HCT116 (cell line): ENCODE data around the gene KLHL11. TPM values are rescaled to one million over a fixed set of nuclear protein-coding genes. Genes with fewer than 3 reads are reported as not detected.

Source experiments
- ATAC-seq: fragments of 200-7000 bp; cut with Tn5 transposase; 2 replicates; pipeline ENCODE4 v1.9.1; 2020; ENCODE audit warnings: mild to moderate bottlenecking, moderate library complexity
- BruUV-seq: library from RNA; stranded (reverse); fragments of 400-500 nt; replicated peaks from 2 replicates; lab custom pipeline; 2021; lab: Mats Ljungman, UMichigan
- CTCF ChIA-PET: fragments of 300-600 bp; sonication (Branson Sonifier 250); formaldehyde crosslinking; loops from one replicate; lab custom pipeline; 2021; ENCODE audit warnings: antibody characterized with exemption; lab: Charles Lee
- POLR2A ChIA-PET: fragments of 300-600, 350-600 bp; sonication (Branson Sonifier 250); formaldehyde crosslinking; loops from one replicate; lab custom pipeline; 2021; ENCODE audit warnings: antibody characterized with exemption; lab: Charles Lee
- RAD21 ChIA-PET, 2 experiments: fragments of 300-600 bp; sonication (Branson Sonifier 250); formaldehyde crosslinking; loops; one replicate each; lab custom pipeline; 2023; ENCODE audit warnings: low total read pairs in 2 of 2; ENCODE audit not compliant: uncharacterized antibody in 2 of 2, unreplicated experiment in 2 of 2, low non-redundant PET in 1 of 2; lab: Charles Lee
- DNase-seq: peaks from one replicate; pipeline ENCODE4 v3.0.0-alpha.2; 2010; ENCODE audit warnings: low read depth, low spot score
- H2AFZ ChIP-seq: fragments of 200-600 bp; shearing (Covaris generic), sonication (generic); 2 replicates; pipeline ENCODE4 v1.6.1; 2017; ENCODE audit warnings: low read depth, mixed run types, mixed read lengths, antibody characterized with exemption, low read length; ENCODE audit not compliant: poor library complexity, severe bottlenecking
- H3K27ac ChIP-seq: 2 replicates; pipeline ENCODE4 v1.5.1; 2012; ENCODE audit warnings: low read depth, low read length
- H3K27me3 ChIP-seq: fragments of 200-600 bp; sonication (generic); 2 replicates; pipeline ENCODE4 v1.6.1; 2016; ENCODE audit warnings: mixed run types, low read length, mixed read lengths; ENCODE audit not compliant: insufficient read depth
- H3K36me3 ChIP-seq, 2 experiments: fragments of 200-500 bp in 1 of 2; fragments of 200-600 bp in 1 of 2; sonication (Bioruptor generic) in 1 of 2; sonication (generic) in 1 of 2; 2 replicates each; pipeline versions ENCODE4 v1.5.1 to v1.6.1; 2014 to 2016; ENCODE audit warnings: low read length in 2 of 2, inconsistent platforms in 1 of 2, mixed read lengths in 1 of 2, mixed run types in 1 of 2; ENCODE audit not compliant: insufficient read depth in 2 of 2, control insufficient read depth in 1 of 2
- H3K4me1 ChIP-seq, 2 experiments: fragments of 200-600 bp in 1 of 2; sonication (generic) in 1 of 2; 2 replicates each; pipeline versions ENCODE4 v1.5.1 to v1.6.1; 2012 to 2017; ENCODE audit warnings: low read length in 2 of 2, inconsistent platforms in 1 of 2, mild to moderate bottlenecking in 1 of 2, mixed read lengths in 1 of 2, mixed run types in 1 of 2, moderate library complexity in 1 of 2; ENCODE audit not compliant: insufficient read depth in 2 of 2, control insufficient read depth in 1 of 2
- H3K4me2 ChIP-seq: fragments of 200-600 bp; sonication (generic); 2 replicates; pipeline ENCODE4 v1.6.1; 2017; ENCODE audit warnings: mixed run types, low read length, mixed read lengths
- H3K4me3 ChIP-seq, 2 experiments: fragments of 200-600 bp in 1 of 2; sonication (generic) in 1 of 2; replicated peaks in 1 of 2; 2 replicates each; pipeline ENCODE4 v1.5.1; 2011 to 2016; ENCODE audit warnings: low read length in 2 of 2, control low read depth in 1 of 2, low read depth in 1 of 2, mild to moderate bottlenecking in 1 of 2, mixed read lengths in 1 of 2, mixed run types in 1 of 2
- H3K79me2 ChIP-seq: fragments of 200-600 bp; sonication (generic); 2 replicates; pipeline ENCODE4 v1.6.1; 2017; ENCODE audit warnings: mild to moderate bottlenecking, mixed run types, low read length, moderate library complexity, mixed read lengths; ENCODE audit not compliant: insufficient read depth
- H3K9ac ChIP-seq: fragments of 200-600 bp; sonication (generic); 2 replicates; pipeline ENCODE4 v1.6.1; 2016; ENCODE audit warnings: low read length, mixed read lengths
- H3K9me2 ChIP-seq: fragments of 200-600 bp; sonication (generic), shearing (Covaris generic); 2 replicates; pipeline ENCODE4 v1.6.1; 2017; ENCODE audit warnings: mixed run types, mild to moderate bottlenecking, moderate library complexity; ENCODE audit not compliant: insufficient read depth
- H3K9me3 ChIP-seq, 2 experiments: fragments of 200-500 bp in 1 of 2; fragments of 200-600 bp in 1 of 2; sonication (Bioruptor generic) in 1 of 2; sonication (generic) in 1 of 2; 2 replicates each; pipeline ENCODE4 v1.6.1; 2014 to 2017; ENCODE audit warnings: low read length in 2 of 2, mixed read lengths in 2 of 2, inconsistent platforms in 1 of 2, low read depth in 1 of 2, mild to moderate bottlenecking in 1 of 2, mixed run types in 1 of 2, moderate library complexity in 1 of 2; ENCODE audit not compliant: control insufficient read depth in 1 of 2, insufficient read depth in 1 of 2
- H4K20me1 ChIP-seq: fragments of 200-600 bp; sonication (generic), shearing (Covaris generic); 2 replicates; pipeline ENCODE4 v1.6.1; 2017; ENCODE audit warnings: mixed run types, mild to moderate bottlenecking, moderate library complexity; ENCODE audit not compliant: insufficient read depth
- ATF3 ChIP-seq: IDR thresholded peaks from 2 replicates; pipeline ENCODE4 v1.6.1; 2012
- CBX3 ChIP-seq: IDR thresholded peaks from 2 replicates; pipeline ENCODE4 v1.6.1; 2012; ENCODE audit warnings: low read depth
- EGR1 ChIP-seq: IDR thresholded peaks from 2 replicates; pipeline ENCODE4 v1.6.1; 2012; ENCODE audit warnings: low read depth
- ELF1 ChIP-seq: IDR thresholded peaks from 2 replicates; pipeline ENCODE4 v1.6.1; 2012; ENCODE audit warnings: low read depth, borderline replicate concordance
- JUND ChIP-seq: IDR thresholded peaks from 2 replicates; pipeline ENCODE4 v1.6.1; 2012
- RAD21 ChIP-seq: IDR thresholded peaks from 2 replicates; pipeline ENCODE4 v1.6.1; 2012; ENCODE audit warnings: low read depth, mild to moderate bottlenecking
- REST ChIP-seq: IDR thresholded peaks from 2 replicates; pipeline ENCODE4 v1.6.1; 2012; ENCODE audit warnings: low read depth
- SP1 ChIP-seq: IDR thresholded peaks from 2 replicates; pipeline ENCODE4 v1.6.1; 2012; ENCODE audit warnings: low read depth
- SRF ChIP-seq: IDR thresholded peaks from 2 replicates; pipeline ENCODE4 v1.6.1; 2012; ENCODE audit warnings: low read depth
- ZBTB33 ChIP-seq: IDR thresholded peaks from 2 replicates; pipeline ENCODE4 v1.6.1; 2011; ENCODE audit warnings: mild to moderate bottlenecking, low read length, moderate library complexity; ENCODE audit not compliant: insufficient replicate concordance; ENCODE audit errors: extremely low read depth
- ZFX ChIP-seq: fragments of 450-650 bp; IDR thresholded peaks from 2 replicates; pipeline ENCODE4 v1.6.1; 2017
- ZNF274 ChIP-seq: fragments of 200-500 bp; sonication (Bioruptor generic); IDR thresholded peaks from 2 replicates; pipeline ENCODE4 v1.6.1; 2014; ENCODE audit warnings: mild to moderate bottlenecking, low read depth, low read length, inconsistent platforms
- intact Hi-C: fragments of 100-400 bp; cut with micrococcal nuclease; formaldehyde crosslinking; loops from 2 replicates; pipeline ENCODE4 v1.10.0; 2022
- total RNA-seq: library from RNA; stranded (reverse); gene quantifications from one replicate; pipeline ENCODE4 v1.2.1, GENCODE V29; 2021; ENCODE audit not compliant: unreplicated experiment

The KLHL11 gene
- total RNA-seq, 1 experiment from 2014 or later: 22.4 TPM

- Histone ChIP-seq H3K27me3 (no peaks in the 10 kb centered on the region), H3K4me3 (no peak overlapping the region), H3K9ac (no peak overlapping the region), H3K9me3 (no peaks in the 10 kb centered on the region), H4K20me1 (no peaks in the 10 kb centered on the region), H3K9me2 (no peaks in the 10 kb centered on the region), H3K27ac (no peak overlapping the region), H3K4me1 (no peaks in the 10 kb centered on the region), H3K79me2 (peaks cover 3% of the 10 kb centered on the region; the same call in 1 of the 2 replicates), H2AFZ (no peak overlapping the region), H3K36me3 (peaks cover 74 to 76% of the 10 kb centered on the region in 2 experiments), H3K4me2 (no peak overlapping the region)
- ChIA-PET POLR2A (no interaction called here), RAD21 (no interaction called here), CTCF (no interaction called here)
- TF ChIP-seq ZBTB33: no peak
- no peak for TF ChIP-seq EGR1
- no peak for TF ChIP-seq REST
- no peak for TF ChIP-seq RAD21
- TF ChIP-seq SRF: no peak
- TF ChIP-seq ZFX: no peak
- no peak for TF ChIP-seq ZNF274
- no peak for TF ChIP-seq SP1
- no peak for TF ChIP-seq CBX3
- TF ChIP-seq JUND: no peak
- no peak for TF ChIP-seq ELF1
- no peak for TF ChIP-seq ATF3
- DNase-seq (no peak), ATAC-seq (no peak)
- intact Hi-C loops: no loop called here
- BruUV-seq: no TSS peak
Observed at GRCh38 chr17:41882756-41883155, 17.5 kb upstream of the KLHL11 start.
